NCI-H146 treated with DMSO at 0.1 percent for 48 hours (cell line): ENCODE data around the gene RHBDD1.
A peak's percentile ranks its signal among the peaks of the same experiment; 100 is the strongest.

Source experiments
- DNase-seq: peaks from one replicate; lab custom pipeline; 2025; ENCODE audit not compliant: unreplicated experiment; lab: John Stamatoyannopoulos, UW

The RHBDD1 gene

GRCh38 chr2:226845386-226846116, 9.7 kb downstream of the RHBDD1 start:
- no peak for DNase-seq

- DNase-seq = no peak
Measured at GRCh38 chr2:226847090-226847489, 11.2 kb downstream of the RHBDD1 start.

DNA sequence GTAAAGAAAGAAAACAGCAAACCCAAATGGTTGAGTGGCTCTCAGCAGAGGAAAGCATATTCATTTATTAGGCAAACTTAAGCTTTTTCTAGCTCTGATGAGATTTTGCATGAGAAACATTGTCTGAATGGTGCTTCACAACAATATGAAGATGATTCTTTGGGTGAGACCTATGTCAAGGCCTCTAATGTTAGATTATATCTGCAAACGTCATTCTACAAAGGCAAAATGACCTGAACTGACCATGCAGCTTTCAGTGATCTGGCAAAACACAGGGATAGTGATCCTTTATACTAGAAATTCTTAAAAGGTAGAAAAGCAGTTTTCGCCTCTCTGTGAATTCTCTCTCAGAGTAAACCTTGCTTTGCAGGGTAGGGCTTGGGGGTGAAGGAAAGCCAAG, 11.7 kb downstream of the RHBDD1 start:
- DNase-seq = no peak

GRCh38 chr2:226849349-226849748, 13.5 kb downstream of the RHBDD1 start:
- no peak for DNase-seq

GRCh38 chr2:226850024-226850423, 14.2 kb downstream of the RHBDD1 start:
- no peak for DNase-seq

DNA sequence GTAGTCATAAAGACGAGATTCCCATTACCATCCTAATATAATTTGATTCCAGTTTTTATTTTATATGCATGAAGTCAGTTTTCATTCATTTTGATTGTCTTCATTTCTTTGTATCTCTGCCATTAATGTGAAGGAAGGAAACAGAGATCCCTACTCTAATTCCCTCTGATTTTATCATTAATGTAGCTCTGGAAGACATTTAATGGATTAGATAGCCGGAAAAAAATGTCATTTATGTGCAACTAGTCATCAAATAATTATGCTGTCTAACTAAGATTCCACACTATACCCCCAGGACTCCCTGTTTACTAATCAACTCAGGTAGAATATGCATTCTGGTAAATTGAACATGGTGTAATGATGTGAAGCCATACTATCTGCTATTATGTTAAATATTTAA, 19.9 kb downstream of the RHBDD1 start:
- no peak for DNase-seq

DNA sequence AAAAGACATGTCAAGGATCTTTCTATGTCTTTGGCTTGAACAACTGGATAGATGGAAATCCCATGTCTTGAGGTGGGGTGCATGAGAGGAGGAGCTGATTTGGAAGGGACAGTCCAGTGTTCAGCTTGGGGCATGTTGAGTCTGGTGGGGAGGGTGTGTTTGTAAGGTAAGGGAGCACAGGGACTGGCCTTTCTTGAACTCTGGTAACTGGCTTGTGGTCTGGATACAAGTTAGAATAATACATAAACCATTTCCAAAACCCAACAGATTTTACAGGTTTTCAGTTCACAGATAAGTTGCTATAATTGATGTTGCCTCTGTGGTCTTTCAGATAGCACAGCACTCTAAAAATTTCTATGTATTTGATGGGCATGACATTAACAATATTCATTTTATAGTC, 24.2 kb downstream of the RHBDD1 start:
- DNase-seq = no peak

GRCh38 chr2:226862623-226863022, 26.8 kb downstream of the RHBDD1 start:
- no peak for DNase-seq

GRCh38 chr2:226865273-226865672, 29.4 kb downstream of the RHBDD1 start:
- DNase-seq = no peak

DNA sequence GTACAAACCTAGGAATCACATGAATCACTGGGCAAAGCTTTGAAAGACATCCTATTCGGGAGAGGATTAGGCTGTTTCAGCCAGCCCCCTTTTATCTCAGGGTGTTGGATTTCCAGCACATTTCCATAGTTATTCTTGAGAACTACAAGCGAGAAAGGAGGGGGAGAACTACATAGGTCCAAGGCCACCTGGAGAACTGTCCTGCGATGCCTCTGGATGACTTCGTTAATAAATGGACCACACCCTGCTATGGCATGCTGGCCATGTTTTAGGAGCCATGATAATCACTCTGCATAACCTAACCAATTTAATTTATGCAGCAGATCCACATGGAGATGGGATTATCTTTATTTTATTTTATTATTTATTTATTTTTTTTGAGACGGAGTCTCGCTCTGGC, 29.9 kb downstream of the RHBDD1 start:
- DNase-seq = no peak

DNA sequence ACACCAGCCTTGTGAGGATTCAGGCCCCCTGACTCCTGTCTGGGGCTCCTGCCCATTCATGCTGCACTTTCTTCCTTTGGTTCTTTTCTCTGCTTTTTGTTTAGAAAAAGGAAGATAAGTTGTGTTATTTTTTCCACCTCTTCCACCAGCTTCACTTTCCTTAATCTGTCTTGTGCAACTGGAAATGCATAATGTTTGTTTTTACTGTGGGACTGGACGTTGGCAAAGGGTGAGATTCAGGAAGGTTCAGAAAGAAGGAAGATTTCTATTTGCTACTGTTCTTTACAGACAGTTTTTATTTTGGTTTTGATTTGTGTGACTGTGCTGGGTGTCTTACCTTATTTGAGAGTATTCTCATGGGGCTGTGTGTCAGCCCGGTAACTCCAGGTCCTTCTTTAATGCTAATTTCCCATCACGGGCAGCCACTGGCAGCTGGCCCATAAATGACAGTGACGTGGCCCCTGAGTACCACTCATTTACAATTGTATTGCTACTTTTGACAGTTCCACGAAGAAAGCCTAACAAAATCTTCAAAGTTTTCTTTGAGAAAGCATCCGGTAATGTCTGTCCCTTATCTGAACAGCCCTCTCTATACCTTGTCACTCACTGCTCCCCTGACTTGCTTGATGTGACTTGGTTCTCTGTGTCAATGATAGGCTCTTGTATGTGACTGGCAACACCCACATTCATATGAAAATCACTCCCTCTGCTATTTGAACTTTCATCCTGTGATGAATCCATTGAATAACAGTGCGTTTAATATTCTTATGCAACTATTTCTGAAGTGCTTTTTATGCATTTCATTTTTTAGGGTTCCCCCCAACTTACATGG, 32.7 kb downstream of the RHBDD1 start:
- DNase-seq = no peak

- no peak for DNase-seq
Measured at GRCh38 chr2:226869371-226869770, 33.5 kb downstream of the RHBDD1 start.

- DNase-seq = no peak
Measured at GRCh38 chr2:226873051-226873620, 37.3 kb downstream of the RHBDD1 start.

DNA sequence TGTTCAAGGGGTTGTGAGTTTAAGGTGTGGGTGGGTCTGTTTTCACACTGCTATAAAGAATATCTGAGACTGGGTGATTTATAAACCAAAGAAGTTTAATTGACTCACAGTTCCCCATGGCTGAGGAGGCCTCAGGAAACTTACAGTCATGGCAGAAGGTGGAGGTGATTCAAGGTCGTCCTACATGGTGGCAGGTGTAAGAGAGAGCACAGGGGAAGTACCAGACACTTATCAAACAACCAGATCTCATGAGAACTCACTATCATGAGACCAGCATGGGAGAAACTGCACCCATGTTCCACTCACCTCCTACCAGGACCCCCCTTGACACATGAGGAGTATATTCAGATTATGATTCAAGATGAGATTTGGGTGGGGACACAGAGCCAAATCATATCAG, 38.0 kb downstream of the RHBDD1 start:
- no peak for DNase-seq

GRCh38 chr2:226874749-226875148, 38.9 kb downstream of the RHBDD1 start:
- DNase-seq = no peak

GRCh38 chr2:226875438-226876225, 39.8 kb downstream of the RHBDD1 start:
- no peak for DNase-seq

GRCh38 chr2:226877491-226877890, 41.6 kb downstream of the RHBDD1 start:
- DNase-seq = no peak

DNA sequence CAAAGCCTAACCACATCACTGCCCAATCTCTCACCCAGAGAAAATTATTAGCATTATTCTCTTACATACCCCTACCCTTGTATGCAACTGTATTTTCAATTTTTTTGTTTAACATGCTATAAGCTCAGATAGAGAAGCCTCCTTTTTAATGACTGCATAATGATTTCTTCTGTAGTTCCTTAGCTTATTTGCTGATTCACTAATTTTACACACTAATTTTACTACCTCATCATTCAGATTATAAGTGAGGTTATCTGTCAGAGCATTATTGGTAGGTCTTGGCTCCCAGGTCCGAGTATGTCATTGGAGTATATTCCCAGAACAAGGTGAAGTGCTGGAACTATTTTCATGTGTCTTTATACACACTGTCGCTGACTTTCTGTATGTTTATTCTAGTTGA, 45.4 kb downstream of the RHBDD1 start:
- DNase-seq = no peak

- DNase-seq = no peak
Measured at GRCh38 chr2:226882606-226883005, 46.8 kb downstream of the RHBDD1 start.

DNA sequence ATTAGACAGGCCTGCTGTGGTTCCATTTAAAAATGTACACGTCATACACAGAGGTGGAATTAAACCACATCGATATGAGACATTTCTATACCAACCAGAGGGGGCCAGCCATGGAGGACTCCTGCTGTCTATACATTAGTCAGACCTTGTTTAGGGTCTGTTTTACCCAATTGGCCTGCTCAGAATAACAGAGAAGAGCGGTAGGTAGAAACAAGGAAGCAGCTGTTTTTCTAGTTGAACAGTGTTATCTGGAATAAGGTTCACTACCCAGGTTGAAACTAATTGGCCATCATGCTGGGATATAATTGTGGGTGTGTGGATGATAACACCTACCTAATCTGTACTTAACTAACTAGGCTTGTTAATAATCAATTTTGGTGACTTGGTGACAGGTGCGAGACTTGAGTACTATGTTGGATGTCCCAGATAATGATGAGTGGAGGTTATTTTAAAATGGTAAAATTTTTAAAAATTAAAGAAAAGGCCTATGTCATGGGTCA, 47.5 kb downstream of the RHBDD1 start:
- DNase-seq = peak; percentile 88

DNA sequence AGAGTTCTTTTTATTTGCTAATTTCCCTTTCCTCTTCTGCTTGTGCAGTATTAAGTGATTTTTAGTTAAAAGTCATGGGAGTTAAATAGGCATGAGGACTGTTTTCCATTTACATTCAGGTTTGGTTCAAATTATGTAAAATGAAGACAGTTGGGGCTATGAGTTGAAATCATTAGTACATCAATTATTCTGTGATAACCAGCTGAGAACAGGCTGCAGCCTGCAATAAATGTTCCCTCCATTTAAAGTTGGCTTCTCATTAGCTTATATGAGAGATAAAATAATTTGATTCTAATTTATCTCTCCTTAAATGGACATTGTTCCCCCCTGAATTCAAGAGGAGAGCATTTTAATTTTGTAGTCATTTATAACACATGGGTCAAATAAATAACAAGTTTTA, 48.3 kb downstream of the RHBDD1 start:
- peak; percentile 0 for DNase-seq
